Right ventricle myocardium superior (tissue), 1 donor: ENCODE data around the gene TVP23C. TPM values are rescaled to one million over a fixed set of nuclear protein-coding genes. Genes with fewer than 3 reads are reported as not detected.
A peak's percentile ranks its signal among the peaks of the same experiment; 100 is the strongest.
"Not testable (repeated sequence)": the region's sequence is repeated elsewhere in the genome, so short reads cannot be mapped to it uniquely, and the experiment has no call there.

Source experiments
- ATAC-seq: fragments of 200-7000 bp; cut with Tn5 transposase; one replicate; pipeline ENCODE4 v1.9.1; 2020; ENCODE audit warnings: mild to moderate bottlenecking; ENCODE audit not compliant: poor library complexity
- DNase-seq: peaks from one replicate; pipeline ENCODE4 v3.0.0-alpha.2; 2020
- intact Hi-C: fragments of 100-400 bp; cut with DNase I; formaldehyde crosslinking; loops from one replicate; pipeline ENCODE4 v1.11.2; 2022
- total RNA-seq: library from RNA; stranded (reverse); fragmentation: NEBNext Ultra II Directional; extraction: Animal tissue kit (Norgen Biotek cat#: 25700); gene quantifications from one replicate; pipeline ENCODE4 v1.2.1, GENCODE V29; 2021
- donor health status: DM: no; HTN: yes; CAD: no; lungs with severe emphysema.

TVP23C gene
- total RNA-seq, 1 donor from 2014 or later, result 2.5 TPM

DNA sequence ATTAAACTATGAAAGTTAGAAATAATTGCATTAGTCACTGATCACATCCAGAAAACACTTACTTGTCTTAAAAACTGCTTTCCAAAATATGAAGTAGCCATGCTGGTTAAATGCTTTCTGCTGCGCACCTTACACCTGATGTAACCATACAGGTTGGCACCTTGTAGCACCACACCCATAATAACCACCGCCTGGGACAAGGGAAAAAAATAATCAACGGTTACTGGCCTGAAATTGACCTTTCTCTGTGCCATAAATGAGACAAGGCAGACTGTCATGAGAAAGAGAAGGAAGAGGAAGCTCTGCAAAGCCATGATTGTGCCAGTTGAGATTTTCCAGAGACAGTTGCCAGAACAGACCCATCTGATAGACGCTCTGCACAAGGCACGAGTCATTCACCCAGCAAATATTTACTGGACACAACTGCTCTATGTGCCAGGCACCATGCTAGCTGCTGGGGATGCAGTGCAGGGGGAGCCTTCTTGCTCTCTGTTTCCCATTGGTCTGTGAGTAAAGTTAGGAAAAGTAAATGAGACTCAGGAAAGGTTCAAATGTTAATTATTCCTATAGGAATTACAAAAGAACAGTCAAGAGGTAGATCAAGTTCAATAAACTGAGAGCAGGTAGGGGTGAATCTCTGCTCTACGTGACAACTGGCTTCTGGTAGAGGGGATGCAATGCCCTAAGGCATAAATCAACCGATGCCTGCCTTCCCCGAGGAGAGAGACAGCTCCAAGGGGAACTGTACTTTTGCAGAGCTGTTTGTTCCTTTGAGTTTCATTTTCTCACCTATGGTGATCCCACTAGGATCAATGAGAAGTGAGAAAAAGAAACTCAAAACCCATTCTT lies 22.7 kb downstream of the TVP23C start:
- intact Hi-C loops, DNase-seq: not testable (repeated sequence)
- peak; percentile 85 for ATAC-seq

DNA sequence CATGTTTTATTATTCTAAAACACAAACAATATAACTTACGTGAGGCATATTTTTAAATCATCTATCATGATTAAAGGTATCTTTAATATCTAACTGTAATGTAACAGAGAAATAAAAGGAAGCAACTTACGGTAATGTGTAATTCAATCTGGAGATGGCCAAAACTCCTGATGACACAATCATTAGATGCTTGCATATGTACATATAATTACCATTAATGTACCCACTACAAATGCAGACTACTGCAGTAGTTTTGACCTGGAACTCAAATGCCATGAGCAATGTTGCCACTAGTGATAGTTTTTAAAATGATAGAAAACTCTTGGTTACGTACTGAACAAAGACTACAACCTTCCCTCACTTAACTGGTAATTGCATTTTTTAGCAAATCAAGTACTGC lies 30.2 kb downstream of the TVP23C start:
- ATAC-seq, intact Hi-C loops, DNase-seq: not testable (repeated sequence)

DNA sequence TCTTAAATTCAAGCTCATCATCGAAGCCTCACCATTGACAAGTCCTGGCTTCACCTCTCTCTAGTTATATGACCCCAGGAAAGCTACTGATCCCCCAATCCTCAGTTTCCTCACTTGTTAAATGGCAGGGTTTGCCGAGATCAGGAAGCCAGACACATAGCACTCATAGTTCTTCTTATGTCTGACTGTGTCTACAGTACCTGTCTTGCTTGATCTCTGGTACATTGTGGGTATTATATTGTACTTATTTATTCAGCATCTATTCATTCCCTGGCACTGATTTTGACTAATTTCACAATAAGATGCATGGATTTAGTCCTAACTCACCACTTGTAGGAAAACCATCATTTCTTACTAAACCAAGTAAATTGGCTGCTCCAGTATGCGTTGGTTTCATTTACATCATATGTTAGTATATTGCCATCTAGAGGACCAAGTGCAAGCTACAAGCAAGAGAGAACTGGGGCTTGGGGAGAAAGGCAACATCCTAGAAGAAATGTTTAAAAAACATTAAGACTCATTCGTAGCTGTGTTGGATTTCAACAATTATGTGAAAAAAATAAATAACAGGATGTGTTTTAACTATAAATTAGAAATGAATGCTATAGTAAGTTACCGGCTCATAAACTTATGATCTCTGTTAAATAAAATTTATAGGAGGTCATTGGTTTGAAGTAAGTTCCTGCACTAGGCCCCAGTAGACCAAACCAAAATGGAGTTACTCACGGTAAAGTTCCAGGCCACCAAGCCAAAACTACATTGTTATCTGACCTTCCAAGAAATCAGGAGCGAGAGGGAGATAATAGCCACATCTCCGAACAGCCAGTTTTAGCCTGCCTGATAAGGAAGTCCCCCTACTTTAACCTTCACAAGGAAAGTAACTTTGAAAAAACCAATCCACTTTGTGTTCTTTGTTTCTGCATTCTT lies 36.7 kb downstream of the TVP23C start:
- intact Hi-C loops, DNase-seq: not testable (repeated sequence)
- ATAC-seq, result peak; percentile 85

DNA sequence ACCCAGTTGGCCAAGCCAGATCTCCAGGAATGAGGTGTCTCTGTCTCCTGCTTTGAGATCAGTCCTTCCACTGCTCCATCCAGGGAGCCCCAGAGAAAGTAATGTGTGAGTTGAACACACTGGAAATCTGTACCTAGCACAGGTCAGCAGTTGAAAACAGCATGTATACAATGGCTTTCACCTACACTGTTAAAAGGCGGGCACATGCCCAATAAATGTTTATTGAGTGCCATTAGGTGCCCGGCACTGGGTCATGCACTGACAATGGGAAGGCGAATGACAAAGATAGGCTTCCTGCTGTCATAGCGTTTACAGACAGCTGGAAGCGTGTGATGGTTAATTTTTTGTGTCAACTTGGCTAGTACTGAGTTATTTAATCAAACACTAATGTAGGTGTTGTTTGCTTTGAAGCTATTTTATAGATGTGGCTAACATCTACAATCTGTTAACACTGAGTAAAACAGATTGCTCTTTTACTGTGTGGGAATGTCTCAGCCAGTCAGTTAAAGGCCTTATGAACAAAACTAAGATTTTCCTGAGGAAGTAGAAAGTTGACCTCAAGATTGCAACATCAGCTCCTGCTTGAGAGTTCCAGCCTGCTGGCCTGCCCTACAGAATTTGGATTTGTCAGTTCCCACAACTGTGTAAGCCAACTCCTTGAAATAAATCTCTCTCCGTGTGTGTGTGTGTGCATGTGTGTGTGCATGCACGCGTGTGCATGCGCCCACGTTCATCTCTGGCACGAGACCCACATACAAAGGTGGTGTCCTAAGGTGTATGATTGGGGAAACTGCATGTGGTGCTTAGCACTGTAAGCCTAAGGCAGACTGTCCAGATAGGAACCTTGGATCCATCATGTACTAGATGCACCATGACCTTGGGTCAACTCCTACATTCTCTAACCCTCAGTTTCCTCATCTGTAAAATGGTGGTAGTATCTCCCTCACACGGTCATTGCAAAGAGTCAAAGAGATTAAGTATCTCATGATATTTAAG lies 38.0 kb downstream of the TVP23C start:
- DNase-seq, intact Hi-C loops: not testable (repeated sequence)
- ATAC-seq, result peak; percentile 79

DNA sequence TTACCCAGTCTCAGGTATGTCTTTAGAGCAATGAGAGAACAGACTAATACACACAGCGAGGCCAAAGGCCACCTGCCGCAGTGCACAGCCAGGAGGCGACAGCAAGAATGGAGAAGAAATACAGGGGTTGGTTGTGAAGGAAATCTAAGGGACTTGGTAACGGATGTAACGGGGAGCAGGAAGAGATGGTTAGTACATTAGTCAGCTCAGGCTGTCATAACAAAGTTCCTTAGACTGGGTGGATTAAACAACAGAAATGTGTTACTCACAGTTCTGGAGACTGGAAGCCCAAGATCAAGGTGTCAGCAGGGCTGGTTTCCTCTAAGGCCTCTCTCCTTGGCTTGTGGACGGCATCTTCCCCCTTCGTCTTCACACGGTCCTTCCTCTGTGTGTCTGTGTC lies 47.1 kb downstream of the TVP23C start:
- DNase-seq (no peak), ATAC-seq (no peak)
- intact Hi-C loops, result no loop called here

DNA sequence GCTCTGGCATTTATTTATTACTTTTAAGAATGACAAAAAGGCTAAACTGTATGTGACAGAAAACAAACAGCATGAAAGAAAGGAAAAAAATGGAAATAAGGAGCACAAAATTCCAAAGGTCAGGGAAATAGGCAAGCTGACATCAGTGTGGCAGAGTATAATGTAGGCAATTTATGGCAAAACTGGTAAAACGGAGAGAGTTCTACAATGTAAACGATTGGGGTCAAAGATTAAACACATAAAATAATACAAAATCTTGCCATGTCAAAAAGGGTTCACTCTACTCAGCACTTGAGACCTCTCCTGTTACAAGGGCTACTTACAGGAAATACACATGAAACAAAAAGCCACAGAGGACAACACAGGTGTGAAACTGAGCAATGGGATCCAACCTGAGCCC lies 48.8 kb downstream of the TVP23C start:
- intact Hi-C loops, result no loop called here
- DNase-seq (no peak), ATAC-seq (no peak)

DNA sequence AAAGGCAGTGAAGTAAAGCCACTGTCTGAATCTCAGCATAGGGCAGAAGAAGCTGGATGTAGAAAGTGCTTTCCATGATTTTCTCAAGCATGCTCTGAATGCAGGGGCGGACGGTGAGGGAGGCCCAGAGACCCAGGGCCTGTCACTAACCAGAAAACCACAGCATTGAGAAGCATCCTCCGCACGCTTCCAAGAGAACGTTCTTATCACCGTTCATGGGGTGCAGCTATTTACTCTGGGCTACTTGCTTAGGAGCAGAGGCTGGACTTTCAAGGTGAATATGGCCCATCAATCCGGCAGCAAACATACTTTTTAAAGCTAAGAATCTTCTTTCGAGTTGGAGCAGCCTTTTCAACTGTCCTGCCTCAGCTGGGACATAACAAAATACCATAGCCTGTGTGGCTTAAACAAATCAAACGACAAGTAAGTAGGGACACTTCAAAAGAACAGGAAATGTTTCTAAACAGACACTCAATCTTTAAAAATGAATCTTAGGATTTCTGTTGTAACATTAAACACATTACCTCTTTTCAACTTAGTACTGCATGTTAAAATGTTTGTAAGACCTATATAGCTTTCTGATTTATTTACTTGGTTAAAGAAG lies 49.3 kb downstream of the TVP23C start:
- no peak for ATAC-seq

DNA sequence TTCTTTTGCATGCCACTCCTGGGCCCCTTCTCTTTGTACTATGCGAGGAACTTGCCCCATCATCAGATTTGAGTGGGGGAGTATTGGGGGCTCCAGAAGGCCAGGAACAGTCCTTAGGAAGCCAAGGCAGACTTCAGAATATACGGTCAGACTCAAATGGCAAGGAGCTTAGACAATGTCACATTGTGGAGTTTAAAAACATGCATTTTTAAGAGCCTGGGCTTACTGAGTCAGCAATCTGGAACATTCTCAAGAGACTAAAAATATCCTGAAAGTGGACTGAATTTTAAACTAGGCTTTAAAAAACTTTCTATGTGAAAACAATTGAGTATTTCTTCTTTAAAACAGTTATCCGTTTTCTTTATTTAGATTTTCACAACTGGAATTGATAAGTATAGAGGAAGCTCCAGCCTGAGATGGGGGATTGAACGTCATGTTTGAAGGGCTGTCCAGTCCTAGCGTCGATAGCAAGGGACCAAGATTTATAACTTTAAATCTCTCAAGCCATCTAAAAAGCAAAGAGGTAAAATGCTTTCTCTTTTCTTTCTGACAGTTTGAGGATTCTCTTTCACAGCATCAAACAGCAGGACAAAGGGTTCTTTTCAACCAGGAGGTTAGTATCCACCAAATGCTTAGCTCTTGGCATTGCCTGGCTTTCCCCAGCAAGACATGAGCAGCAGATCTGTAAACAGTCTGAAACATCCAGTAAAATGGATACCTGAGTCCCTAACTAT lies 50.1 kb downstream of the TVP23C start:
- intact Hi-C loops, result no loop called here
- no peak for DNase-seq
- ATAC-seq, result no peak

More for the DNA sequence above, 49.3 kb downstream of the TVP23C start:
- intact Hi-C loops, result no loop called here
- DNase-seq, result no peak

DNA sequence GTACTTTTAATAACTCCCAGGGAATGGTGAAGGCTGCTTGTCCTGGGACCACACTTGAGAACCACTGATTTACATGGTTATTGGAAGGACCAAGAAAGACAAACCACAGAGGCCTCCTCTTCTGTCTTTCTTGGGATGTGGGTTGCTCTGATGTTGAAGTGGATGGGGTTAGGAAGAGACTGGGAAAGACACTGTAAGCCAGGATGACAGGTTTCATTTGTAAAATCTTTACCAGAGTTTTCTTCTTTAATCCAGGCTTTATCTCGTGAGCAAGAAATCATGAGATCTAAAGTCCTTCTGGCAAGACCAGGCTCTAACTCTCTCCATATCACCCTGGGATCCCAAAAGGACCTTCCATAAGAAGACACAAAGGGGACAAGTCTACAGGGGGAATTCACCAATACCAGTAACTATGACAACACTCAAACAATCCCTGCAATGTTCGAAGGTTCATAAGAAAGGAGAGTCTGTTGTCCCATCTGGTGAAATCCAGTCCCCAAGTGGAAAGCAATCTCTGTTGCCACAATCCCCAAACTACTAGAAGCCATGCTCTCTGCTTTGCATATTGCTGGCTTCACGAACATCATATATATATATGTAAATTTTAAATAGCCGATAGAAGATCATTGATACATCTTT lies 51.1 kb downstream of the TVP23C start:
- DNase-seq, result no peak
- intact Hi-C loops, result no loop called here
- no peak for ATAC-seq

DNA sequence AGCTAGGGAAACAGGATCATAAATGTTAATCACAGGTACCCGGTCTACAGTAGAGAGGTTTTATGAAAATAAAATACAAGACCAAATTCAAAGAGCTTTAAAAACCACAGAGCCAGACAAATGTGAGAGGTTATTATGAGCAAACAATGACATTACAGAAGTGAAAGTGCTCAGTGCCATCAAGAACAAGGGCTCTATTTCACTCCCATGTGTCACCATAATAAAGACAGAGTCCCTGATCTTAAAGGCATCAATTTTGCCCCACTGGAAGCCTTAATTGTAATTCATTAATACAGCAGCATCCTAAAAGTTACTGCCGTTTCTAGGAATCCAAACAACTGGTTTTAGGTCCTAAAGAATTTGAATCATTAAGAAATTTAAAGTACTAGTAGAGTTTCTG lies 52.1 kb downstream of the TVP23C start:
- intact Hi-C loops, result no loop called here
- no peak for DNase-seq

DNA sequence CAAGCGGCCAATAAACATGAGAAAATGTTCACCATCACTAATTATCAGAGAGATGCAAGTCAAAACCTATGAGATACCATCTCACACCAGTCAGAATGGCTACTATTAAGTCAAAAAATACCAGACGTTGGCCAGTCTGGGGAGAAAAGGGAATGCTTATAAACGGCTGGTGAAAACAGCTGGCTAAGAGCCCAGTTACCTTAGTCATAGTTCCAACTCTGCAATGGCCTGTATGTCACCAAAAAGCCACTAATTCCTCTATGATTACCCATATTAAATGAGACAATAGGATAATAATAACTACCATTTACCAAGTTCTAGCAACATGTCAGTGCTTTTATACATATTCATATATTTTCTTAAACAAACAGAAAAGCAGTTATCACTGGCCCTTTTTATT lies 52.9 kb downstream of the TVP23C start:
- ATAC-seq, result no peak
- intact Hi-C loops, result no loop called here

More for the DNA sequence above, 52.1 kb downstream of the TVP23C start:
- ATAC-seq, result no peak

DNA sequence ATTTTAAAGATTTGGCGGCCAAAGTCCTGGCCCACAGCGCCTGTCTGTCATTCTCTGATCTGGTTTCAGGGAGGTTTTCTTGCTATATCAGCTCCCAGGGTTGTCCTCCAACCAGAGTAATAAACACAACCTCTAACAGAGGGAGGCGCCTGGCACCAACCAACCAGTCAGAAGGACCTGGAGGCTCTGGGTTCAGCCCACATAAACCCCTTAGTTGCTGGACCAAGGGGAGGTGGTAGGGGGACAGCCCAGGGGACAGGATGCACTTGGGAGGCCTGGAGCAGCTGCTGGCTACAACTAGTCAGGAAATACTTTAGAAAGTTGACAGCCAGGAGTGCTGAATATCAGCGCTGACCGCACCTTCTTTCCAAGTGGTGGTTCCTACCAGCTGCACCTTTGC lies 54.2 kb downstream of the TVP23C start:
- intact Hi-C loops, result no loop called here
- DNase-seq (no peak), ATAC-seq (peak; percentile 42)

More for the DNA sequence above, 52.9 kb downstream of the TVP23C start:
- no peak for DNase-seq

DNA sequence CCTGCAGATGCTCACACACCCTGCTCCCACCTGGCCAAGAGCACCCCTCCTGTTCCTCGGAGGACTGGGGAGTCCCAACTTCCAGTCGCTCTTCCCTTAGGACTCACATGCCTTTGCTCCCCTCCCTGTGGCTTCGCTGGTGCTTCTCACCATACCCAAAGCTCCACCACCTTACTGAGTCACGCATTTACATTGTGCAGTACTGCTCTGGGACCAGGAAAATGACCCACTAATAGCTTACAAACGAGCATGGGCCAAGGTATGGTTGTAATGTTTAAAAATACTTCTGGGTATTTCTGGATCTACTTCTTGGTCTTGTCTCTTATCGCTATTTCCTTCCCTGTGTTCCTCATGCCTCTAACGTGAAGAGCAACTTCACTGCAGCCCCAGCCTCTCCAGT lies 54.8 kb downstream of the TVP23C start:
- intact Hi-C loops, result no loop called here
- ATAC-seq, result peak; percentile 67
- no peak for DNase-seq

DNA sequence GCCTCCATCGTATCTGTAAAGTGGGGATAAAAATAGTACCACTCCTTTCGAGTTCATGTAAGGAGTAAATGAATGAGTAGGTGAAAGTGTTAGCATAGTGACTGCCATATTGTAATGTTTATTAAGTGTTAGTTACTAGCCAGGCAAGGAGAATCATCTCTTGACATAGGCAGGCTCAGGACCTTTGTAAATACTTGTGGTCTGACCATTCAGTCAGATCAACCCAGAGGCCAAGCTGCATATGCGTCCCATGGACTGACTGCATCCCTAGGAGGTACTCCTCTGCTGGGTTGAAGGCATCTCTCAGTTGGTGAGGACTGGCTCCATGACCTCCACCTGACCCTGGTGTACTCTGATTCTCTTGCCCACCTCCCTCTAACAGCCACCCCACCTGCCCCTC lies 55.4 kb downstream of the TVP23C start:
- DNase-seq, result no peak
- ATAC-seq, result no peak
- intact Hi-C loops, result no loop called here

DNA sequence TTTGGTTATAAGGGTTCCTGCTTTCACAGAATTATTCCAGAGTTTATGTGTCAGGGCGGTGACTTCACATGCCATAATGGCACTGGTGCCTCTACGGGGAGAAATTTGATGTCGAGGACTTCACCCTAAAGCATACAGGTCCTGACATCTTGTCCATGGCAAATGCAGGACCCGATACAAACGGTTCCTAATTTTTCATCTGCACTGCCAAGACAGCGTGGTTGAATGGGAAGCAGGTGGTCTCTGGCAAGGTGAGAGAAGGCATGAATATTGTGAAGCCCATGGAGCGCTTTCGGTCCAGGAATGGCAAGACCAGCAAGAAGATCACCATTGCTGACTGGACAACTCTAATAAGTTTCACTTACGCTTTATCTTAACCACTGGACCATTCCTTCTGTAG lies 56.3 kb downstream of the TVP23C start:
- DNase-seq, result no peak
- intact Hi-C loops, result no loop called here
- no peak for ATAC-seq

DNA sequence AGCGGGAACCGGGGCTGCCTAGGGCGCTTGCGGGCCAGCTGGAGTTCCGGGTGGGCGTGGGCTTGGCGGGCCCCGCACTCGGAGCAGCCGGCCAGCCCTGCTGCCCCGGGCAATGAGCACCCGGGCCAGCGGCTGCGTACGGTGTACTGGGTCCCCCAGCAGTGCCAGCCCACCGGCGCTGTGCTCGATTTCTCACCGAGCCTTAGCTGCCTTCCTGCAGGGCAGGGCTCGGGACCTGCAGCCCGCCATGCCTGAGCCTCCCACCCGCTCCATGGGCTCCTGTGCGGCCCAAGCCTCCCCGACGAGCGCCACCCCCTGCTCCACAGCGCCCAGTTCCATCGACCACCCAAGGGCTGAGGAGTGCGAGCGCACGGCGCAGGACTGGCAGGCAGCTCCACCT lies 57.6 kb downstream of the TVP23C start:
- ATAC-seq, intact Hi-C loops, DNase-seq: not testable (repeated sequence)

DNA sequence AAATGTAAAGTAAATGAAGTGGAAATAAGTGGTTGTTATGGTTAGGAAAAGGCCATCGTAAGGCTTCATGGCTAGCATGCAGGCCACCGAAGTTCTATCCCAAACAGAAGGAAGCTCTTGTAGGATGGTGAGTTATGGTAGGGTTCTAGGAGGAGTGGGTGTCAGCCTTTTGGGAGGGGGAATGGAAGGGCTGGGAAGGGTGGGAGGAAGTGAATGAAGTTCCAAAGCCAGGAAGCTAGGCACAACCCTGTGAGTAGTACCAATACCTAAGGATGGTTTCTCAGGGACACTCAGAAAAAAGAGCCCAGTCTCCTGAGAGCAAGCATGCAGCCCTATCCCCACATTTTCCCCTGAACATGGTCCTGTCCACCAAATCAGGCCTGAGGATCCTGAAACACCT lies 59.6 kb downstream of the TVP23C start:
- intact Hi-C loops, result loop anchor here (2.0 kb wide), 1 partner anchor 243 kb away; no protein-coding TSS in a partner anchor
- DNase-seq, result no peak
- ATAC-seq, result no peak
